ENCODE results near the gene FLT3. TPM values are rescaled to one million over a fixed set of nuclear protein-coding genes. Genes with fewer than 3 reads are reported as not detected.

The FLT3 gene
- total and polyA plus RNA-seq, 8 donors = 2.3 to 4.0 (median 3.3) TPM

GRCh38 chr13:27971776-27972477 is 128.4 kb downstream of the FLT3 start:
- Histone ChIP-seq H3K4me1 (no peaks in the 10 kb centered on the region), H3K27ac (no peak overlapping the region), H3K36me3 (no peaks in the 10 kb centered on the region), H3K4me3 (no peak overlapping the region), H3K27me3 (peaks cover 0 to 13% (median 2%) of the 10 kb centered on the region in 4 donors), H3K9me3 (no peaks in the 10 kb centered on the region)
- no peak for ATAC-seq
- WGBS, 2 donors = 55 to 68% methylated on average over 7 of the region's 7 CpGs
- no peak for TF ChIP-seq CTCF (IDR thresholded peaks at IDR 0.05)
- intact Hi-C loops (cut with DNase I) = no loop called here
- FAIRE-seq = no peak
- no peak for DNase-seq

GRCh38 chr13:27971236-27971645 is 129.1 kb downstream of the FLT3 start:
- Histone ChIP-seq H3K4me3 (no peak overlapping the region), H3K27ac (no peak overlapping the region), H3K27me3 (peaks cover 0 to 8% (median 2%) of the 10 kb centered on the region in 4 donors), H3K9me3 (no peaks in the 10 kb centered on the region), H3K36me3 (no peaks in the 10 kb centered on the region), H3K4me1 (no peaks in the 10 kb centered on the region)
- WGBS, 2 donors = 76 to 82% methylated on average over 13 of the region's 13 CpGs
- DNase-seq (no peak), ATAC-seq (no peak), FAIRE-seq (no peak)
- intact Hi-C loops (cut with DNase I) = no loop called here
- no peak for TF ChIP-seq CTCF (IDR thresholded peaks at IDR 0.05)

- H3K36me3 ChIP-seq = no peaks in the 10 kb centered on the region
- no peak overlapping the region for H3K4me3 ChIP-seq
- TF ChIP-seq CTCF (IDR thresholded peaks at IDR 0.05) = no peak
- WGBS, 2 donors = 47 to 52% methylated on average over 53 of the region's 53 CpGs
- intact Hi-C loops (cut with DNase I) = no loop called here
- H3K27ac ChIP-seq = no peak overlapping the region
- FAIRE-seq (no peak), DNase-seq (peak in 1 of 6 donors; percentile 43), ATAC-seq (no peak)
- no peaks in the 10 kb centered on the region for H3K9me3 ChIP-seq
- H3K4me1 ChIP-seq = no peaks in the 10 kb centered on the region
- peaks cover 0 to 7% (median 1%) of the 10 kb centered on the region in 4 donors for H3K27me3 ChIP-seq
Measured at GRCh38 chr13:27970382-27971235, 129.8 kb downstream of the FLT3 start.

- H3K4me3 ChIP-seq = no peak overlapping the region
- H3K4me1 ChIP-seq = no peaks in the 10 kb centered on the region
- DNase-seq (no peak), ATAC-seq (no peak), FAIRE-seq (no peak)
- 64 to 67% methylated on average over 7 of the region's 7 CpGs for WGBS, 2 donors
- no peaks in the 10 kb centered on the region for H3K9me3 ChIP-seq
- intact Hi-C loops (cut with DNase I) = no loop called here
- no peak overlapping the region for H3K27ac ChIP-seq
- H3K27me3 ChIP-seq = peaks cover 0 to 7% (median 0%) of the 10 kb centered on the region in 4 donors
- no peaks in the 10 kb centered on the region for H3K36me3 ChIP-seq
- no peak for TF ChIP-seq CTCF (IDR thresholded peaks at IDR 0.05)
Measured at GRCh38 chr13:27969866-27970229, 130.5 kb downstream of the FLT3 start.

All from pancreas (tissue), 10 donors.